ENCODE results near the gene DEFB131B.
"Not testable (repeated sequence)": the region's sequence is repeated elsewhere in the genome, so short reads cannot be mapped to it uniquely, and the experiment has no call there.

Gene DEFB131B

GRCh38 chr11:71895961-71896360 is 17.7 kb downstream of the DEFB131B start:
- no peak for DNase-seq (ENCODE audit: low read depth in 1 of 2, low spot score in 1 of 2)
- in situ Hi-C loops (cut with HindIII; ENCODE audit: low pct_unique_long_range_greater_than_20kb, low sequenced_read_pairs) = no loop called here
- no peak for TF ChIP-seq JUND (IDR thresholded peaks at IDR 0.05; ENCODE audit: low read depth)

DNA sequence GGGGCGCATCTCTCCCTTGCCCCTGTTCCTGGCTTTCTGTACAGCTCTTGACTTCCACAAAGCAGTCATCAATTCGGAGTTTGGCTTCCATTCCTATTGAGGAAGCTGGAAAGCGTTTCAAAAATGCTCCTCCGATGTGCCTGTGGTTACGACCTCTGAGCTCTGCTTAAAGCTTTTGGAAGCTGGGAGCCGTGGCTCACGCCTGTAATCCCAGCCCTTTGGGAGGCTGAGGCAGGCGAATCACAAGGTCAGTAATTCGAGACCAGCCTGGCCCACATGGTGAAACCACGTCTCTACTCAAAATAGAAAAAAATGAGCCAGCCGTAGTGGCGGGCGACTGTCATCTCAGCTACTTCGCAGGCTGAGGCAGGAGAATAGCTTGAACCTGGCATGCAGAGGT is 22.9 kb downstream of the DEFB131B start:
- DNase-seq (ENCODE audit: low read depth in 1 of 2, low spot score in 1 of 2); in situ Hi-C loops (cut with HindIII; ENCODE audit: low pct_unique_long_range_greater_than_20kb, low sequenced_read_pairs): not testable (repeated sequence)

GRCh38 chr11:71908218-71908617 is 30.0 kb downstream of the DEFB131B start:
- in situ Hi-C loops (cut with HindIII; ENCODE audit: low pct_unique_long_range_greater_than_20kb, low sequenced_read_pairs) = no loop called here
- TF ChIP-seq JUND (IDR thresholded peaks at IDR 0.05; ENCODE audit: low read depth) = no peak
- no peak for DNase-seq (ENCODE audit: low read depth in 1 of 2, low spot score in 1 of 2)

DNA sequence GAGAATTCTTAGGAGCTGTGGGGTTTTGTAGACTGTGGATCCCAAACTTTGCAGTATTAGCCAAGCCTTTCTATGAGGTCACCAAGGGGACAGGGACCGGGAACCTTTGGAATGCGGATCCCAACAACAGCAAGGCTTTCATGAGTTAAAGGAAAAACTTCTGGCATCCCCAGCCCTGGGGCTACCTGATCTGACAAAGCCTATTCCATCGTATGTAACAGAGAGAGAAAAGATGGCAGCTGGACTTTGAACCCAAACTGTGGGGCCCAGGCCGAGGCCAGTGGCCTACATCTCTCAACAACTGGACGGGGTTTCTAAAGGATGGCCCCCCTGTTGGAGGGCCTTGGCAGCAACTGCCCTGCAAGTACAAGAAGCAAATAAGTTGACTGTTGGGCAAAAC is 32.5 kb downstream of the DEFB131B start:
- in situ Hi-C loops (cut with HindIII; ENCODE audit: low pct_unique_long_range_greater_than_20kb, low sequenced_read_pairs); DNase-seq (ENCODE audit: low read depth in 1 of 2, low spot score in 1 of 2): not testable (repeated sequence)

GRCh38 chr11:71911321-71911985 is 33.2 kb downstream of the DEFB131B start:
- in situ Hi-C loops (cut with HindIII; ENCODE audit: low pct_unique_long_range_greater_than_20kb, low sequenced_read_pairs); DNase-seq (ENCODE audit: low read depth in 1 of 2, low spot score in 1 of 2): not testable (repeated sequence)

GRCh38 chr11:71911986-71912340 is 33.7 kb downstream of the DEFB131B start:
- DNase-seq (ENCODE audit: low read depth in 1 of 2, low spot score in 1 of 2) = peak in 1 of 2 experiments; percentile 23
- in situ Hi-C loops (cut with HindIII; ENCODE audit: low pct_unique_long_range_greater_than_20kb, low sequenced_read_pairs) = not testable (repeated sequence)

GRCh38 chr11:71913756-71914526 is 35.7 kb downstream of the DEFB131B start:
- in situ Hi-C loops (cut with HindIII; ENCODE audit: low pct_unique_long_range_greater_than_20kb, low sequenced_read_pairs) = no loop called here
- no peak for TF ChIP-seq JUND (IDR thresholded peaks at IDR 0.05; ENCODE audit: low read depth)
- DNase-seq (ENCODE audit: low read depth in 1 of 2, low spot score in 1 of 2) = no peak

DNA sequence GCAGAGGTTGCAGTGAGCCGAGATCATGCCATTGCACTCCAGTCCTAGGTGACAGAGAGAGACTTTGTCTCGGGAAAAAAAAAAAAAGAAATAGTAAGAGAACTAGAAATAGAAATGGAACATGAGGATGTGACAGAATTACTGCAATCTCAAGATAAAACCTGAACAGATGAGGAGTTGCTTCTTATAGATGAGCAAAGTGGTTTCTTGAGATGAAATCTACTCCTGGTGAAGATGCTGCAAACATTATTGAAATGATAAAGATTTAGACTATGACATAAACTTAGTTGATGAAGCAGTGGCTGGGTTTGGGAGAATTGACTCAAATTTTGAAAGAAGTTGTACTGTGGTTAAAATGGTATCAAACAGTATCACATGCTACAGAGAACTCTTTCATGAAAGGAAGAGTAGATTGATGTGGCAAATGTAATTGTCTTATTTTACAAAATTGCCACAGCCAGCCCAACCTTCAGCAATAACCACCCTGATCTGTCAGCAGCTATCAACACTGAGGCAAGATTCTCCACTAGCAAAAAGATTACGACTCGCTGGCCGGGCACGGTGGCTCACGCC is 36.5 kb downstream of the DEFB131B start:
- DNase-seq (ENCODE audit: low read depth in 1 of 2, low spot score in 1 of 2) = no peak
- in situ Hi-C loops (cut with HindIII; ENCODE audit: low pct_unique_long_range_greater_than_20kb, low sequenced_read_pairs) = no loop called here
- no peak for TF ChIP-seq JUND (IDR thresholded peaks at IDR 0.05; ENCODE audit: low read depth)

- DNase-seq (ENCODE audit: low read depth in 1 of 2, low spot score in 1 of 2) = no peak
- in situ Hi-C loops (cut with HindIII; ENCODE audit: low pct_unique_long_range_greater_than_20kb, low sequenced_read_pairs) = no loop called here
- no peak for TF ChIP-seq JUND (IDR thresholded peaks at IDR 0.05; ENCODE audit: low read depth)
Observed at GRCh38 chr11:71917646-71918140, 39.4 kb downstream of the DEFB131B start.

DNA sequence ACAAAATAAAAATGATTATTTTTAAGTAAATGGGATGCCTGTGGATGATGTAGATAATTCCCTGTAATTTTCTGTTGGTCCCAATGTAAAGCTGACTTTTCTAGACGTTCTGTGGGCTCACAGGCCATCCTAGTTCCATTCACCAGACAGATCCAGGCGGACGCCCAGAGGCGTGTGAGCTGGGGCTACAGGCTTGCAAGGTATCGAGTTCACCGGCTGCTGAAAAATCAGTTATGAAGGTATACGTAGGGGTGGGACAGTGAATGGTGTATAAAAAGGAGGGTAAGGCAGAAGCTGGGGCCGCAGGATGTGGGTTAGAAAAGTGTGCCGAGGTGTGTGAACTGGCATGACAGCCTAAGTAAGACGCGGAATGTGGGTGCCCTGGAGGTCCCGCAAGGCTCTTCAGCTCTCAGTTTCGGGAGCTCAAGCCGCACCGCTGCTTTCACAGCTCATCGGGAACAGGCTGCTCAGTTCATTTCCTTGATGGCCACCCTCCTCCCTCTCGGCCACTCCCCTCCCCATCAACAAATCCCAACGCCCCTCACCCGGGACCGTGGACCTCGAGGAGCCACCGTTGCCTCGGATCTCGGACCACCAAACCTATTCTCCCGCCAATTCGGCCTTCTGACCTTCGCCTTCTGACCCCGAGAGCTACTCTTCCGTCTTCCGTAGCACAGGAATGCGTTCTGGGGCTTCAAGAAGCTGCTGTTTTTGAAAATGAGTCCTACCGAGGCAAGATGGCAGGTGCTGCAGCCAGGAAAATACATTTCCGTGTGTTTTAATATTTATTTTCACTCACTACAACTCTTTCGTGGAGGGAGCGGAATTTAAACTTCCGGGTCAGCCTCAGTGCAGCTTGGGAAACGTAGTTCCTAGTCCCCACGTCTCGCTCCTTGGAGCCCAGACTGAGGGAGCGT is 49.8 kb downstream of the DEFB131B start, which contains the start of gene XNDC1N:
TSS of gene XNDC1N (minus strand) at position 775 of the 917 bp plus-strand sequence. CDS start 5,241 bp downstream, outside the sequence.
- TF ChIP-seq JUND (IDR thresholded peaks at IDR 0.05; ENCODE audit: low read depth) = no peak
- DNase-seq (ENCODE audit: low read depth in 1 of 2, low spot score in 1 of 2) = peak; percentile 85 to 95
- in situ Hi-C loops (cut with HindIII; ENCODE audit: low pct_unique_long_range_greater_than_20kb, low sequenced_read_pairs) = no loop called here

GRCh38 chr11:71928737-71929443 is 50.6 kb downstream of the DEFB131B start, which contains the start of gene RNF121:
RNF121 (plus strand) TSS chr11:71929046; CDS start chr11:71929062, 16 bp downstream.
- DNase-seq (ENCODE audit: low read depth in 1 of 2, low spot score in 1 of 2) = peak; percentile 88 to 96
- in situ Hi-C loops (cut with HindIII; ENCODE audit: low pct_unique_long_range_greater_than_20kb, low sequenced_read_pairs) = no loop called here
- TF ChIP-seq JUND (IDR thresholded peaks at IDR 0.05; ENCODE audit: low read depth) = no peak

DNA sequence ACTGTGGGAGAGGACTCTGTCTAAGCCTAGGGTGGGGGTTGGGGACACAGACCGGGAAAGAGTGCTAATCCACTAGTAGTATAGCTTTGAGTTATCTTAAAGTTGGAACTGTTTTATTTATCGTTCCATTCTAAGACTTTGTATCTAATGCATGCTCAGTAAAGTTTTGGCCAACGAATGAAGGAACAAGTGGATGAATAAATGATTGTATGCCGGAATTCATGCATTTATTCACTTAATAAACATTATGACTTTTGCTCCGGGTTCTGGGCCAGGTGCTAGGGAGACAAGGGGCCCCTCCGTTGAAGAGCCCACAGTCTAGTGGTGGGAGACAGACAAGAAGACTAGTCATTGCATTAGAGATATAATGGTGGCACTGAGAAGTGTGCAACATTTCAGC is 51.2 kb downstream of the DEFB131B start:
- no peak for TF ChIP-seq JUND (IDR thresholded peaks at IDR 0.05; ENCODE audit: low read depth)
- DNase-seq (ENCODE audit: low read depth in 1 of 2, low spot score in 1 of 2) = no peak

More for the DNA sequence above, 51.2 kb downstream of the DEFB131B start:
- in situ Hi-C loops (cut with HindIII; ENCODE audit: low pct_unique_long_range_greater_than_20kb, low sequenced_read_pairs) = no loop called here
